HG02678 (cell line): ENCODE data around the gene MYMX.
"Not testable (repeated sequence)": the region's sequence is repeated elsewhere in the genome, so short reads cannot be mapped to it uniquely, and the experiment has no call there.

Source experiments
- ATAC-seq: cut with Tn5 transposase; IDR thresholded peaks from one replicate; pipeline ENCODE4 v1.9.1; 2021; ENCODE audit warnings: mild to moderate bottlenecking, moderate library complexity; ENCODE audit not compliant: unreplicated experiment

The MYMX gene

DNA sequence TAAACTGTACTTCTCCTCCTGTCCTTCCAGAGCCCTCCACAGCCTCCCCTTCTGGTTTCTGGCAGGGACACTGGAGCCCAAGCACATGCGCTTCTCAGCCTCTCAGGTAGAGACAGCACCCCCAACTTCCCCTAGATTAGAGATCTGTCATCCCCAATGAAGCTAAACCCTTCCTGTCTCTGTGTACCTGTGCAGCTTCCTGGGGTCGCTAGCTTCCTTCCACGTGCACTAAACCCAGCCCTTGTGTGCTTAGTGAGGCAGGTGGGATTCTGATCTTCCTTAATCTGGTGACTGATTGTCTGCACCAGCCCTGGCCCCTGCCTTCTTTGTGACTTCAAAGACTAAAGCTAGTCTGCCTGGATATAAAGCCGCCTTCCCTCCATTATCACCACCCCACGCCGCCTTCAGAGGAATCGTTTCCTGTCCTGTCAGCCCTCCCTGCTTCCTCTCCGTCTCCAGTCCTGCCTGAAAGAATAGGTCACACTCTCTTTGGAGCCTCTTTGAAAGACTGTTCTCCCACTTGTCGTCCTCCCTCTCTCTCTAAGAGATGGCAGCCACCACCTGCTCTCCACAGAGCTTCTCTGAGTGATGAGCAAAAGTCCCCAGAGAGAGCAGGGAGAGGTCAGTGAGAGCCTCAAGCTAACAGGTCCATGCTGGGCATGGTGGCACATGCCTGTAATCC lies 30.6 kb upstream of the MYMX start:
- no peak for ATAC-seq

DNA sequence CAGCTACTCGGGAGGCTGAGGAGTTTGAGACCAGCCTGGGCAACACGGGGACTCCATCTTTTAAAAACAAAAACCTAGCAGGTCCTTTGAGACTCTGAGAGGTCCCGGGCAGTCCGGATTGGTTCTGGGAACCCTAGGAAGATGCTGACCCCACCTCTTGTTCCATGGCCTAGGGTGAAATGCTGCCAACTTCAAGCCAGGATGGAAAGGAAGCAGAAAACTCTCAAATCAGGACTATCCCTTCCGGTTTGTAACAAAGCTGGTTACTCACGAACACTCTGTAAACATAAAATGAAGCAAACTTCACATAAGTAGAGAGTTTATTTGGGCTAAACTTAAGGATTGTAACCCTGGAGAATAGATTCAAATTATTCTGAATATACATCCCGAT lies 30.1 kb upstream of the MYMX start:
- no peak for ATAC-seq

DNA sequence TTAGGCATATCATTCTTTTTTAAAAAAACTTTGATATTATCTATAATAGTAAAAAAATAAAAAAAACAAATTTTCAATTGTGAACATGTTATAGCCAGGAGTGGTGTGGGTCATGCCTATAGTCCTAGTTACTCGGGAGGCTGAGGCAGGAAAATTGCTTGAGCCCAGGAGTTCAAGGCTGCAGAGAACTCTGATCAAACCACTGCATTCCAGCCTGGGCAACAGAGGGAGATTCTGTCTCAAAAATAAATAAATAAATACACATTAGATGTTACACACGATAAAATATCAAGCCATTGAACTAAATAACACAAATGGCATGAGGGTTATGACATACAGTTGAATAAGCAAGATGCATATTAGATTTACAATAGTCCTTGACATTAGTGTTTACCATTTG lies 27.9 kb upstream of the MYMX start:
- no peak for ATAC-seq

DNA sequence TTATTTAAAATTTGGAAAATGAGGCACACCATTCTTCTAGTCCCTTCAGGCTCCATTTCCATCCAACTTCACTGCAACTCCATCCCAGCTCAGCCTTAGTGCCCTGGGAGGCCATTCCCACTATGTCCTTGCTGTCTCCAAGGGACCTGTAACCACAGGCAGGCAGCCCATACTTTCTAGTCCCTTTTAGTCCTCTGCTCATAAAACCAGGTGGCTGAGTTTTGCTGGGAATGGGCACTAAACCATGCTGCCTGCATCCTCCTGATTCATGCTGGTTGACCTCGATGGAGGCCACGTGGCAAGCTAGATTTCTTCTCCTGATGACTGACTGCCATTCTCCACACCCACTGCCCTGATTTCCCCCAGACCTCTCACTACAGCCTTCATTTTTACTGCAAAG lies 27.5 kb upstream of the MYMX start:
- ATAC-seq: no peak

DNA sequence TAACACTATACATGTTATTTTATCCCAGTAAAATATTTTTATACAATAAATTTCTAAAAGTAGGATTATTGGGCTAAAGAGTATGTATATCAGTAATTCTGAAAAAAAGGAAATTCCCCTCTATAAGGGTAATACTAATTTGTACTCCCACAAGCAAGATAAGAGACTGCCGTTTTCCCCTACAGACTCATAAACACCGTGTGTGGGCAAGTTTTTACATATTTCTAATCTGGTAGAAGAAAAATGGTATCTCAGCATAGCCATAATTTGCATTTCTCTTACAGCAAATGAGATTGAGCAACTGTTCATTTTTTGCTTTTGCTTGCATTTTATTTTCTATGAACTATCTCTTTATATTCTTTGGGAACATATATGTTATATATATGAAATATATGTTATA lies 26.0 kb upstream of the MYMX start:
- ATAC-seq: peak; percentile 61

DNA sequence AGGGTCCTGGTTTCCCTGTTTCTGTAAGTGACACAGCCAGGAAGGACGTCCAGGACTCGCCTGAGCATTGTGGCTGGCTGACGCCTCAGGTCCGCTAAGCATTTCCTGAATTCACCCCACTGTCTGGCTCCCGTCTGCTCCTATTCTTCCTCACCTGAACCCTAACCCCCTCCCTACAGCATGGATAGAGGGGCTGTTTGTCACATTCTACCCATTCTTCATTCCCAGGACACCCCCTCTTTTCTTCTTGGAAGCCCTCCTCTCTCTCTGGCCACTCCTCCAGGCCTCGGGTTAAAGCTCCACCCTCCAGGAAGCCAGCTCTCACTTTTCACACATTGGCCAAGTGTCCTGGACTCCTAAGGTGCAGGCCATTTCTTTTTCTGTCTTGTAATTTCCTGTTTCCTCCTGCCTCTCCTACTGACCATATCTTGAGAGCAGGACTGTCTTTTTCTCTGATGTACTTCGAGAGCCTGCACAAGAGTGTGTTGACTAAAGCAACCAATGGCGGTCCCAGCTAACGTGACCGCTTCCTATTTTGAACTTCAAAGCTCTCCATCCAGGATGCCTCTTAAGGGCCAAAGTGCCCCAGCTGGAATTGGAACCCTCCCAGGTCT lies 24.2 kb upstream of the MYMX start:
- no peak for ATAC-seq

DNA sequence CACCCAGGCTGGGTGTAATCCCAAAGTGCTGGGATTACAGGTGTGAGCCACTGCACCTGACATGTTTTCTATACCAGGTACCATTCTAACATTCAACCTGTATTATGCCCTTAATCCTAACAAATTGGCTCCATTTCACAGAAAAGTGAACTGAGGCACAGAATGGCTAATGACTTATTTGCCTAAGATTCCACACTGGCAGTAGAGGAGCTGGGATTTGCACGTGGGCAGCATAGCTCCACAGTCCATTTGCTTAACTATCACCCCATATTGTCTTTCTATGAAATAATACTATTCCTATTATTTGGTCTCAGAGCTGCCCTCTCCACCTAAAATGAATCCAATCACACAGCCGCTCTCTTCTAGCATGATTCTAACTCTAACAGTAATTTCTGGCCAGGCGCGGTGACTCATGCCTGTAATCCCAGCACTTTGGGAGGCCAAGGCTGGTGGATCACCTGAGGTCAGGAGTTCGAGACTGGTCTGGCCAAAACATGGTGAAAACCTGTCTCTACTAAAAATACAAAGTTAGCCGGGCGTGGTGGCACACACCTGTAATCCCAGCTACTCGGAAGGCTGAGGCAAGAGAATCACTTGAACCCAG lies 23.3 kb upstream of the MYMX start:
- no peak for ATAC-seq

DNA sequence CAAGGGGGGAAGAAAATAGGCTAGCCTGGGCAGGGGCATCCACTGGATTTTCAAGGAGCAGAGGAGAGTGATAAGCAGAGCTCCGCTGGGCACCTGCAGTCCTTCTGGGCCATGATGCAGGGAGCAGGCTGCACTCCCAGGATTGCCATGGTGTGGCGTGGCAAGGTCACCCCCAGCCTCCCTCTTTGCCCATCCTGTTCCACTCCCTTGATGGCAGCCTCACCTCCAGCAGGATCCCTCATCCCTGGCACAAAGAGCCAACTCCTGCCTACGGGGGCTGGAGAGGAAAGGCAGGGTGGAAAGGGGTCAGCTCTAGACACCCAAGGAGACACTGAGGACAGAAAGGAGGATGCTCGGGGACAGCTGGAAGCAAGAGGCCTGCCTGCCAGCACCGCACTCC lies 22.4 kb upstream of the MYMX start:
- ATAC-seq: no peak

DNA sequence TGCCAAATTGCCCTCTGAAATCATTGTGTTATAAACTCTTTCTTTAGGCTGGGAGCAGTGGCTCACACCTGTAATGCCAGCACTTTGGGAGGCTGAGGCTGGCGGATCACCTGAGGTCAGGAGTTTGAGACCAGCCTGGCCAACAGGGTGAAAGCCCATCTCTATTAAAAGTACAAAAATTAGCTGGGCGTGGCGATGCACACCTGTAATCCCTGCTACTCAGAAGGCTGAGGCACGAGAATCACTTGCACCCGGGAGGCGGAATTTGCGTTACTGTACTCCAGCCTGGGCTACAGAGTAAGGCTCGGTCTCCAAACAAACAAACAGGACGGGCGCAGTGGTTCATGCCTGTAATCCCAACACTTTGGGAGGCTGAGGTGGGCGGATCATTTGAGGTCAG lies 20.4 kb upstream of the MYMX start:
- not testable (repeated sequence) for ATAC-seq

DNA sequence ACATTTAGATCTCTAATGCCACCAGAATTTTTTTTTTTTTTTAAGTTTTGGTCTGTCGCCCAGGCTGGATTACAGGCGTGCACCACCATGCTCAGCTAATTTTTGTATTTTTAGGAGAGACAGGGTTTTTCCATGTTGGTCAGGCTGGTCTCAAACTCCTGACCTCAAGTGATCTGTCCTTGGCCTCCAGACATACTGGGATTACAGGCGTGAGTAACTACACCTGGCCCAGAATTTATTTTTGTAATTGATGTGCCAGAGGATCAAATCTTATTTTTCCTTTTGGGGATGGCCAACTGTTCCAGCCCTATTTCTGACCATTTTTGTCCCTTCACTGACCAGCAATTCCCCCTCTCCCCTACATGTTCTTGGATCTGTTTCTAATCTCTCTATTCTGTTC lies 18.0 kb upstream of the MYMX start:
- ATAC-seq: no peak

DNA sequence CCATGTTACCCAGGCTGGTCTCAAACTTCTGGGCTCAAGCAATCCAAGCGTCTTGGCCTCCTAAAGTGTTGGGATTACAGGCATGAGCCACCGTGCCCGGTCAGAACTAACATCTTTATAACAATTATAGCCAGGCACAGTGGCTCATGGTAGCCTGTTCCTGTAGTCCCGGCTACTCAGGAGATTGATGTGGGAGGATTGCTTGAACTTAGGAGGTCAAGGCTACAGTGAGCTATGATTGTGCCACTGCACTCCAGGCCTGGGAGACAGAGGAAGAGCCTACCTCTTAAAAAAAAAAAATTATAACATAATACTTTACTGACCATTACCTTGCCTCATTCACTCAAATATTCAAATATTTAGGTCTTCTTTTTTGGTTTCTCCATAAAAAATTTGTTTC lies 16.8 kb upstream of the MYMX start:
- ATAC-seq: no peak

DNA sequence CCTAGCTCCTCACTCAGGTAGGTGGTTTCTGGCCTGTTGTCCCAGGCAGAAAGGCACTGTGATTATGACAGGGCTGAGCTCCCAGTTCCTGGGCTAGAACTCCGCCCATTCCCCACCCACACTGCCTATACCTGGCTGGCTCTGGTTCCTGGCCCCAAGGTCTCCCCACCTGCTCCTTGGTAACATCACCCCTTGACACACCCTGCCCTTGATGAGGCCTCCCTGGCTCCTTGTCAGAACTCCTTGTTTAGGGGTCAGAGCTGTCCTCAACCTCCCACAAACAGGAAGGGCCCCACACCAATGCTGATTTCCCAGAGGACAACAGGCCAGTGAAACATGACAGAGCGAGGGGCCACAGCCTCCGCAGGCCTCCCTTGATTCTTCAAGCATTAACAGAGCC lies 15.5 kb upstream of the MYMX start:
- no peak for ATAC-seq

DNA sequence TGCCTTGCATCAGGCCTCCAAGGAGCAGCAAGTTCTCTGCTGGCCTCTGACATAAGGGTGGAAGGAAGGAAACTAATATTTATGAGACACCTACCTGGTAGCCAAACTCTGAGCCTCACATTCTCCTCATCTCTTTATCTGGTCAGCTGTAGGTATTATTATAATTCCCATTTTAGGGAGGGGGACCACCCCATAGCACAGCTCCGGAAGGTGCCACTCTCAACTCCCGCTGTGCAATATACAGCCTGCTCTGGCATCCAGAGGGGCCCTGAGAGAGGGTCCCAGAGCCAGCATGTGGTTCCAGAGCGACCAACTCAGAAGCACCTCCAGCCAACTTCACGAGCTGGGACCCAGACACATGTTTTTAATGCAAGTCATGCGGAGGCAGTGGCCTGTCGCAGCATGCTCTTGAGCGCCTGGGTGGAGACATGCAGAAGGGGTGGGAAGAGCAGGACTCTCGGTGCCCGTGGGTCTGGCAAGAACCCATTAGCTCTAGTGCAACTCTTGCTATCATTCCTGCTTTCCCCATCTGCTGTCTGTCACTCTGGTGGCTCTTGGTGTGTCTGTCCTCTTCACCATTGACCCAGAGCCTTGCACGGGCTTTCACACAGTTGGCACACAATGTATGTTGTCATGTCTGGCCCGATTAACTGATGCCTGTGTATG lies 15.0 kb upstream of the MYMX start:
- no peak for ATAC-seq

DNA sequence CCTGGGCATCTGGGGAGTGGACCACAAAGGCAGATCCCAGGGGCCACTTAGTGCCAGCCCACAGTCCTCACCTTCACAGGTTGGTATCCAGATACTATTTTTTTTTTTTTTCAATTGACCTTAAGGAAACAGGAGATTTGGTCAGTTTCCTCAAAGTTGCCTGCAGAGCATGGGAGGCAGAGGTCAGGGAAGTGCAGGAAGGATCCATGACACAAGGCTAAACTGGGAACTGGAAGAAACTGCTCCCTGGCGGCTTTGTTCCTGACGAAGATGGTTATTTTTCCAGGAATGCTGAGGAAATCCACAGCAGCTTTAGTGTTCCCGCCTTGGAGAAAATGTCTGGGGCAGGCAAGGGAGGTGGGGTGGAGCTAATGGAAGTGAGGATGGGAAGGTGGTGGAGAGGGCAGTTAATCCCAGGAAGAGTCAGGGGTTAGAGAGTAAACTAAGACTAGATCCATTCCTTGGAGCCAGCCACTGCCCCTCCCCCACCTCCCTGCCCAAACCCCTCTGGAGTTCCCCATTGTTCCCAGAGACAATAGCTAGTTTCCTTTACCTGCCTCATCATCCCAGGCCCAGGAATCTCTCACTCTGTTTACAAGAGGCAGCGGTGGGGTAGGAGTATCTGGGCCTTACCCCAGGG lies 14.3 kb upstream of the MYMX start:
- no peak for ATAC-seq

DNA sequence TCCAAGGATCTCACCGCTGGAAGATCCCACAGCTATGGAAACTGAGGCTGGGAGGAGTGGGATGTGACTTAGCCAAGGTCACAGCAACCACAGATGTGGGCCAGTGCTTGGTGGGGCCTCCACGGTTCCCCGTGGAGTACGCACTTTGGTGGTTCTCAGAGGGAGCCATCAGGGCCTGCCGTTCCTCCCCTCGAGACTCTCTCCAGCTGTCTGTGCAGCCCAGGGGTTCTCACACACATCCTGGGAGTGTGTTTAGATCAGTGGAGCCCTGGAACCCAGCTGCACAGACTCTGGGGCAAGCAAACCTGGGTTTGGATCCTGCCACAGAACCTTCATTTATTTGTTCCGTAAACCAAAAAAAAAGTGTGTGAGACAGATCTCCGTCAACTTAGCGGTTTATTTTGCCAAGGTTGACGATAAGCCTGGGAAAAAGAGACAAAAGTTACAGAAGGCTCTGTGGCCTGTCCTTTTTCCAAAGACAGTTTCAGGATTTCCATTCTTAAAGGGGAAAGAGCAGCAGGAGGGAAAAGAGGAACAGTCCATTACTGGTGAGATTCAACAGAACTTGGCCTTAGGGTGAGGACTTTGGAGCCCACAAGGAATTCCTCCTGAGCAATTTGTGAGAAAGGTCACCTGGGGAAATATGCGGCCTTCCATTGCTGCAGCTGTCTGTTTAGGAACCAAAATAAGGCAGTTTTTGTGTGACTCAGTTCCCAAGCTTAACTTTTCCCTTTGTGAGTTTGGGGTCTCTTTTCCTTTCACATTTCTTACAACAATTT lies 13.6 kb upstream of the MYMX start:
- ATAC-seq: no peak

DNA sequence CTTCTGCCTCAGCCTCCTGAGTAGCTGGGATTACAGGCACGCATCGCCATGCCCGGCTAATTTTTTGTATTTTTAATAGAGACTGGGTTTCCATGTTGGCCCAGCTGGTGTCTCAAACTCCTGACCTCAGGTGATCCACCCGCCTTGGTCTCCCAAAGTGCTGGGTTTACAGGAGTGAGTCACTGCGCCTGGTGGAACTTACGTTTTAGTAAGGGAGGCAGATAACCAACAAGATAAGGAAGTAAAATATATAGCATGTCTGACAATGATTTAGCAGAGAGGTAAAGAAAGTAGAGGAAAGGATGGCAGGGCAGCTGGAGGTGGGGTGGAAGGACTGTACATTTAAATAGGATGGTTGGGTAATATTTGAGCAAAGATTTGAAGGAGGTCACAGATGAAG lies 12.8 kb upstream of the MYMX start:
- ATAC-seq: no peak

DNA sequence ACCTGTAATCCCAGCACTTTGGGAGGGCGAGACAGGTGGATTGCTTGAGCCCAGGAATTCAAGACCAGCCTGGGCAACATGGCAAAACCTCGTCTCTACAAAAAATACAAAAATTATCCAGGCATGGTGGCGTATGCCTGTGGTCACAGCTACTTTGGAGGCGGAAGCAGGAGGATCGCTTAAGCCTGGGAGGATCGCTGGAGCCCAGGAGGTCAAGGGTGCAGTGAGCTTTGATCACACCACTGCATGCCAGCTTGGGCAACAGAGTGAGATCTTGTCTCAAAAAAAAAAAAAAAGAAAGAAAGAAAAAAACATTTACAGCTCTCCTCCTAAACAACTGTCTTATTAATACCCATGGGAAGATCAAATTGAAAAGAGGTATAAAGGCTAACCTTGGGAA lies 8.8 kb upstream of the MYMX start:
- ATAC-seq: no peak

DNA sequence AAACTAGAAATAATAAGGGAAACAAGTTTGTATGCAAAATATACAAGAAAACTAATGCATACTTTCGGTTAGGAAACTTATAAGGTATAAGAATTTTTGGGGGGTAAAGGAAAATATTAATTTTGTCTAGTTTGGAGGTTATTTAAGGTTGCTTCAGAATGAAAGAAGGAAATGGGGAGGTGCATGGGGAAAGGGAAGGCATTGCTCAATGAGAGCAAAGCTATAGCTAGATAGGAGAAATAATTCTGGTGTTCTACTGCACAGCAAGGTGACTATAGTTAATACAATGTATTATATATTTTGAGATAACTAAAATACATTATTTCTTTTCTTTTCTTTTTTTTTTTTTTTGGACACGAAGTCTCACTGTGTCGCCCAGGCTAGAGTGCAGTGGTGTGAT lies 5.4 kb upstream of the MYMX start:
- no peak for ATAC-seq

DNA sequence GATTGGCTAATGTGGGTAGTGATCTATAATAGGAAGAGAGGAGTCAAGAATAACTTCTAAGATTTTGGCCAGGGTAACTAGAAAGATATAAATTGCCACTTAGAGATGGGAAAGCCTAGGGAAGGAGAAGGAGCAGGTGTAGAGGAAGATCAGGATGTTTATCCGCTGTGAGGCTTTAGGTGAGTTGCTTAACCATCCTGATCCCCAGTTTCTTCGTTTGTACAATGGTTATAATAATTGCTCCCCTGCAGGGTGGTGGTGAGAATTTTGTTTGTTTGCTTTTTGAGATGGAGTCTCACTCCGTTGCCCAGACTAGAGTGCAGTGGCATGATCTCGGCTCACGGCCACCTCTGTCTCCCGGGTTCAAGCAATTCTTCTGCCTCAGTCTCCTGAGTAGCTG lies 2.4 kb upstream of the MYMX start:
- no peak for ATAC-seq

DNA sequence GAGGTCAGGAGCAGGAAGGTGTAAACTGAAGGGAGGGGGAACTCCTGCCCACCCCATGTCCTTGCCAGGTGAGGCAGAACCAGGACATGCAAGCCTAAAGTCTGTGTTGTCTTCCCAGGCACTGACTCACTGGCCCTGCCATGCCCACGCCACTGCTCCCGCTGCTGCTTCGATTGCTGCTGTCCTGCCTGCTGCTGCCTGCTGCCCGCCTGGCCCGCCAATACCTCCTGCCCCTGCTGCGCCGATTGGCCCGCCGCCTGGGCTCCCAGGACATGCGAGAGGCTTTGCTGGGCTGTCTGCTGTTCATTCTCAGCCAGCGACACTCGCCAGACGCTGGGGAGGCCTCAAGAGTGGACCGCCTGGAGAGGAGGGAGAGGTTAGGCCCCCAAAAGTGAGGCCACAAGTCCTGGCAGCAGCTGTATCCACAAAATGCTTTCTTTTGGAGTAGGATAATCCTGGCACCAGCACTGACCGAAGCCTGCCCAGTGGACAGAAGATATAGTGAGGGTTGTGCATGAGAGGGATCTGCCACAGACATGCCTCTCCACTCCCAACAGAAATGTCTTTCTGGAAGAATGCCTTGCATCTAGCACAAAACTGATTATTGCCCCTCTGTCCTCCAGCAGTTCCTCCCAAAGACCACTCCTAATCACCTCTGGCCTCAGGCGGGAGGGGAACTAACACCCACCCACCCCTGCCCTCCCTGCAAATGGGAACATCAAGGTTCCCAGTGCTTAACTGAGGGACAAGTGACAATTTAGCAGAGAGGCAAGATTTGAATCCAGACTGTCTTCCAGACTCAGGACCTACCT lies 812 bp downstream of the MYMX start:
- ATAC-seq: no peak
